Right atrium auricular region (tissue), 2 donors: ENCODE results near the gene ALLC. TPM values are rescaled to one million over a fixed set of nuclear protein-coding genes. Genes with fewer than 3 reads are reported as not detected.

Experiments
- DNase-seq: peaks from one replicate; pipeline ENCODE4 v3.0.0-alpha.2; 2019; ENCODE audit warnings: low spot score
- H3K27ac ChIP-seq, 2 donors: fragments of 200-600 bp; sonication (generic); 1 replicate in 1 of 2; 2 replicates in 1 of 2; pipeline ENCODE4 v1.5.1; 2016 to 2019
- H3K27me3 ChIP-seq, 2 donors: fragments of 200-600 bp; sonication (generic); one replicate each; pipeline versions ENCODE4 v1.5.1 to v1.6.0; 2017 to 2019
- H3K36me3 ChIP-seq: fragments of 200-600 bp; sonication (generic); one replicate; pipeline ENCODE4 v1.5.1; 2016
- H3K4me1 ChIP-seq, 2 donors: fragments of 200-600 bp; sonication (generic); one replicate each; pipeline versions ENCODE4 v1.5.1 to v1.6.0; 2017 to 2019
- H3K4me3 ChIP-seq, 2 donors: fragments of 200-600 bp; sonication (generic); 1 replicate in 1 of 2; 2 replicates in 1 of 2; pipeline ENCODE4 v1.5.1; 2017 to 2019; ENCODE audit warnings: mild to moderate bottlenecking in 1 of 2, moderate library complexity in 1 of 2
- H3K9me3 ChIP-seq, 2 donors: fragments of 200-600 bp; sonication (generic); one replicate each; pipeline ENCODE4 v1.5.1; 2019
- total RNA-seq, 2 donors: library from RNA; depleted of rRNA; stranded (reverse); fragments of >200 nt; gene quantifications; one replicate each; pipeline ENCODE4 v1.1.0, GENCODE V29; 2016
- TF ChIP-seq, protein P1 (sequence below), 2 donors: fragments of 200-600 bp; sonication (generic); IDR thresholded peaks; one replicate each; pipeline ENCODE4 v1.5.1; 2019; ENCODE audit warnings: antibody characterized with exemption in 2 of 2

The ALLC gene
- total RNA-seq, 2 donors from 2014 or later: not detected

DNA sequence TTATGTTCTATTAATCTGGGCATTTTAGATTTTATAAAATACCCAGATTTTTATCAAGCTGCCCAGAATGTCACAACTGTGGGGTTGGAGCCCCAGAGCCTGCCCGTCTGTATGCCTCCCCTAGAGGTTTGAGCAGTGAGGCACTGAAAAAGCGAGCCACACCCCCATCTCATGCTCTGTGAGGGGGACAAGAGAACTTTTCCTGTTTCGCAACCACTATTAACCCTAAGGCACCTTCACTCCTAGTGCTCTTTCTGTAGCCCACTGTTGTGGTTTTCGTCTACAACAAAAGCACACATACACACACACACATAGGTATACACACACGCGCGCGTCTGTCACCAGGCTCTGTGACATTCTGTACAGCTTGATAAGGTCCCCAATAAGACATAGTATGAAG is 83.4 kb downstream of the ALLC start:
- no peaks in the 10 kb centered on the region for H3K9me3 ChIP-seq

DNA sequence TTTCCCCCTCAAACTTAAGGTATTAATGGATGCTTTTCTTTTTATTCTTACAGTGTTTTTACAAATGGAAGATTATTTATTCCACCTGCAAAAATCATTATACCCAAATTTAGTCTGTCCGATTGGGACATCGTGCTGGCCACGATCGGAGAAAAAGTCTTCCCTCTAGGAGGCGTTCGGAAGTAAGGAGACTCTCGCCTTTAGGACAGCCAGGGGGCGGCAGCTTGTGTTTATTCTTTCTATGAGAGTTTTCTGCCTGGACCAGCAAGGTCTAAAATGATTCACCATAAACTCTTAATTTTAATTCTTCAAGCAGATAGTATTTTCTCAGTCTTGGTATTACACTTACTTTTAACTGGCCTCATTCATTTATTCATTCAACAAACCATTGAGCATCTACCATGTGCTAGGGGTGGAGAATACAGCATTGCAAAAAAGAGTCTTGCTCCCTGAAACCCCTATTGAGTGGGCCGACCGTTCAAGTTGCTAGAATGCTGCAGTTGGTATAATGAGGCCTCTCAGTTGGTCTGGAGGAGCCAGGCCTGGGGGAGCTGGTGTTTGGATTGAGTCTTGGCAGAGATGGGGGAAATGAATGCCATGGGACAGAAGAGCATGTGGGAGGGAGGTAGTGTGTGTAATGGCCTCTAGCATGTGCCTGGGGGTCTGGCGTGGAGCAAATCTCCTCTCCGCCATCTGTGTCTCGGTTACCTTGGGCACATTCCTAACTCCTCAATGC is 84.0 kb downstream of the ALLC start:
- Histone ChIP-seq H3K4me3 (no peak overlapping the region), H3K36me3 (no peaks in the 10 kb centered on the region), H3K27ac (no peak overlapping the region), H3K4me1 (no peaks in the 10 kb centered on the region), H3K27me3 (no peaks in the 10 kb centered on the region), H3K9me3 (no peaks in the 10 kb centered on the region)
- TF ChIP-seq, protein P1, sequence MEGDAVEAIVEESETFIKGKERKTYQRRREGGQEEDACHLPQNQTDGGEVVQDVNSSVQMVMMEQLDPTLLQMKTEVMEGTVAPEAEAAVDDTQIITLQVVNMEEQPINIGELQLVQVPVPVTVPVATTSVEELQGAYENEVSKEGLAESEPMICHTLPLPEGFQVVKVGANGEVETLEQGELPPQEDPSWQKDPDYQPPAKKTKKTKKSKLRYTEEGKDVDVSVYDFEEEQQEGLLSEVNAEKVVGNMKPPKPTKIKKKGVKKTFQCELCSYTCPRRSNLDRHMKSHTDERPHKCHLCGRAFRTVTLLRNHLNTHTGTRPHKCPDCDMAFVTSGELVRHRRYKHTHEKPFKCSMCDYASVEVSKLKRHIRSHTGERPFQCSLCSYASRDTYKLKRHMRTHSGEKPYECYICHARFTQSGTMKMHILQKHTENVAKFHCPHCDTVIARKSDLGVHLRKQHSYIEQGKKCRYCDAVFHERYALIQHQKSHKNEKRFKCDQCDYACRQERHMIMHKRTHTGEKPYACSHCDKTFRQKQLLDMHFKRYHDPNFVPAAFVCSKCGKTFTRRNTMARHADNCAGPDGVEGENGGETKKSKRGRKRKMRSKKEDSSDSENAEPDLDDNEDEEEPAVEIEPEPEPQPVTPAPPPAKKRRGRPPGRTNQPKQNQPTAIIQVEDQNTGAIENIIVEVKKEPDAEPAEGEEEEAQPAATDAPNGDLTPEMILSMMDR (IDR thresholded peaks at IDR 0.05): no peak
- no peak for DNase-seq

More for the DNA sequence above, 83.4 kb downstream of the ALLC start:
- no peak for DNase-seq
- no peaks in the 10 kb centered on the region for H3K4me1 ChIP-seq
- TF ChIP-seq, protein P1 (IDR thresholded peaks at IDR 0.05): no peak
- no peak overlapping the region for H3K27ac ChIP-seq
- no peak overlapping the region for H3K4me3 ChIP-seq
- H3K36me3 ChIP-seq: no peaks in the 10 kb centered on the region
- H3K27me3 ChIP-seq: no peaks in the 10 kb centered on the region

DNA sequence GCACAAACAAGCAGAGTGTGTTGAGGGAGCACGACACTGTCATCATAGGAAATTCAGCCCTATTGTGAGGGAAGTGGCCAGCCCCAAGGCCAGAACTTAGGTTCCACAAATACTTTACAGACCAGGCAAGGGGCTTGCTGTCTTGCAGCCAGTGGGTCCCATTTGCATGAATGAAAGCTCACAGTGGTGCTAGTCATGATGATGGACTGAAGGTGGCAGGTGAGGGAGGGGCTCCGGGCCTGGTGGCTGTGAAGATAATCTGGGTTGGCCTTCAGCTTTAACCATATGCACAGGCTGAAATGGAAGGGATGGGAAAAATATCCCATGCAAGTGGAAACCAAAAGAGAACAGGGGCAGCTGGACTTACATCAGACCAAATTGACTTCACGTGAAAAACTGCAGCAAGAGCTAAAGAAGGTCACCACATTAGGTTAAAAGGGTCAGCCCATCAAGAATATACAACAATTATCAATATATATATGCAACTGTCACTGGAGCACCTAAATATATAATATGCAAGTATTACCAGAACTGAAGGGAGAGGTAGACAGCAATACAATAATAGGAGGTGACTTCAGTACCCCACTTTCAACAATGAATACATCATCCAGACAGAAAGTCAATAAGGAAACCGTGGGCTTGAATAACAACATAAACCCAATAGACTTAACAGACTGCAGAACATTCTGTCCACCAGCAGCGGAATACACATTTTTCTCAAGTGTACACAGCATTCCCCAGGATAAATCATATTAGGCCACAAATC is 84.9 kb downstream of the ALLC start:
- no peak for DNase-seq
- TF ChIP-seq, protein P1 (IDR thresholded peaks at IDR 0.05): no peak
- Histone ChIP-seq H3K27ac (no peak overlapping the region), H3K27me3 (no peaks in the 10 kb centered on the region), H3K4me1 (no peaks in the 10 kb centered on the region), H3K9me3 (no peaks in the 10 kb centered on the region), H3K36me3 (no peaks in the 10 kb centered on the region), H3K4me3 (no peak overlapping the region)

DNA sequence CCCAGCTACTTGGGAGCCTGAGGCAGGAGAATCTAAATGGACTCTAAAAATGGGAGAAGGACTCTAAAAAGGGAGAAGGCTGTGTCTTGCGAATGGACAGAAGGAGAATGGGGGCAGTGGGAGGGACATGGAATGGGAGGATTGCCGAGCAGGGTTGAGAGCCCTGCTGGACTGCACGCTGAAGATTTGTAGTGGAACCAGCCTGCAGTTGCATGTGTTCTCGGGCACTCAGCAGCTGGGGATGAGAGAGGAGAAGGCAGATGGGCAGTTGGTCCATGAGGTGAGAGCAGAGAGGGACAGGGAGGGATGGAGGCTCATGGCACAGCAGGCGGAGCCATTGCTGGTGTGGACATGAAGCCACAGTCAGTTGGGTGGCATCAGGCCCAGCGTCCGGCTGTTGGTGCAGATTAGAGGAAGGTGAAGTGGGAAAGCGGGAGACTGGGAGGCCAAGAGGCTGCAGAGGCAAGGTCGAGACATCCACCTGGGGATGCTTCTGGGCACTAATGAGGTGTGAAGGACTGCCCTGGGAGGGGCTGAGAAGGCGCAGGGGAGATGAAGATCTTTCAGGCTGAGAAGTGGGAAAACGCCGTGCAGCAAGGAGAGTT is 86.1 kb downstream of the ALLC start:
- DNase-seq: no peak
- Histone ChIP-seq H3K36me3 (no peaks in the 10 kb centered on the region), H3K27me3 (no peaks in the 10 kb centered on the region), H3K9me3 (no peaks in the 10 kb centered on the region), H3K27ac (no peak overlapping the region), H3K4me1 (no peaks in the 10 kb centered on the region), H3K4me3 (no peak overlapping the region)
- TF ChIP-seq, protein P1 (IDR thresholded peaks at IDR 0.05): no peak

DNA sequence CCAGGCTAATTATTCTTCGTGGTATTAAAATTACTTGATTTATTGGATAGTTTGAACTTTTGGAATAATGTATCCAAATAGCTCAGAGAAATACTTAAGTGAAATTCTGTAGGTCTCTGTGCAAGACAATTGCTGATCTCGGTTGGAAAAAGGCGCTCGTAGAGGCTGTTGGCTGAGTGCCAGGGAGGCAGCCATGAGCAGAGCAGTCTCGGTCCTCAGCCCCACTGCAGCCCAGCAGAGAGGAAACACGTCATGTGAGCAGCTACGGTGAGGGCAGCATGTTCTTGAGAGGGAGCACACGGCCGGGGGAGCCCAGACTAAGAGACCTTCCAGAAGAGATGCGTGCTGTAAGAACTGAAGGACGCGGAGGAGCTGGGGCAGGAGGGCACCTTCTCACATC is 87.9 kb downstream of the ALLC start:
- no peak overlapping the region for H3K27ac ChIP-seq
- TF ChIP-seq, protein P1 (IDR thresholded peaks at IDR 0.05): no peak
- no peaks in the 10 kb centered on the region for H3K36me3 ChIP-seq

More for the DNA sequence above, 87.9 kb downstream of the ALLC start:
- Histone ChIP-seq H3K9me3 (no peaks in the 10 kb centered on the region), H3K4me1 (no peaks in the 10 kb centered on the region), H3K4me3 (no peak overlapping the region), H3K27me3 (no peaks in the 10 kb centered on the region)
- DNase-seq: no peak
